ENCODE measurements around the gene DDX56. TPM values are rescaled to one million over a fixed set of nuclear protein-coding genes. Genes with fewer than 3 reads are reported as not detected.

Gene DDX56
- total RNA-seq, 6 experiments from 2014 or later, result 62.2 to 81.9 (median 70.1) TPM

DNA sequence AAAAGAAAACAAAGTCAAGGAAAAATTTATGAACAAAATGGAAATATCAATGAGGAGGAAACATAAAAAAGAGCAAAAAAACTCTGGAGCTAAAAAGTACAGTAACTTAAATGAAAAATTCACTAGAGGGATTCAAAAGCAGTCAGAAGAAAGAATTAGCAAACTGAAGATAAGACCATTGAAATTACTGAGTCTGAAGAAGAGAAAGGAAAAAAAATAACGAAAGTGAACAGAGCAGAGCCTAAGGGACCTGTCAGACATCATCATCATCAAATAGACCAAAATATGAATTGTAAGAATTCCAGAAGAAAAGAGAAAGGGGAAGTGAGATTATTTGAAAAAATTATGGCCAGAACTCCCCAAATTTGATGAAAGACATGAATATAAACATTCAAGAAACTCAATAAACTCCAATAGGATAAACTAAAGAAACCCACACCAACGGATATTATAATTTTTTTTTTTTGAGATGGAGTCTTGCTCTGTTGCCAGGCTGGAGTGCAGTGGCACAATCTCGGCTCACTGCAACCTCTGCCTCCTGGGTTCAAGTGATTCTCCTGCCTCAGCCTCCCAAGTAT, 48.8 kb downstream of the DDX56 start:
- Mint-ChIP-seq H3K27me3 (ENCODE audit: insufficient read depth) (peaks cover 30% of the 10 kb centered on the region), H3K36me3 (ENCODE audit: low read depth) (peaks cover 6% of the 10 kb centered on the region), H3K9me3 (peaks cover 18% of the 10 kb centered on the region), H3K4me3 (no peak overlapping the region), H3K27ac (no peak overlapping the region), H3K4me1 (ENCODE audit: low read depth) (no peaks in the 10 kb centered on the region)
- no peak for DNase-seq
- TF ChIP-seq, protein P1, sequence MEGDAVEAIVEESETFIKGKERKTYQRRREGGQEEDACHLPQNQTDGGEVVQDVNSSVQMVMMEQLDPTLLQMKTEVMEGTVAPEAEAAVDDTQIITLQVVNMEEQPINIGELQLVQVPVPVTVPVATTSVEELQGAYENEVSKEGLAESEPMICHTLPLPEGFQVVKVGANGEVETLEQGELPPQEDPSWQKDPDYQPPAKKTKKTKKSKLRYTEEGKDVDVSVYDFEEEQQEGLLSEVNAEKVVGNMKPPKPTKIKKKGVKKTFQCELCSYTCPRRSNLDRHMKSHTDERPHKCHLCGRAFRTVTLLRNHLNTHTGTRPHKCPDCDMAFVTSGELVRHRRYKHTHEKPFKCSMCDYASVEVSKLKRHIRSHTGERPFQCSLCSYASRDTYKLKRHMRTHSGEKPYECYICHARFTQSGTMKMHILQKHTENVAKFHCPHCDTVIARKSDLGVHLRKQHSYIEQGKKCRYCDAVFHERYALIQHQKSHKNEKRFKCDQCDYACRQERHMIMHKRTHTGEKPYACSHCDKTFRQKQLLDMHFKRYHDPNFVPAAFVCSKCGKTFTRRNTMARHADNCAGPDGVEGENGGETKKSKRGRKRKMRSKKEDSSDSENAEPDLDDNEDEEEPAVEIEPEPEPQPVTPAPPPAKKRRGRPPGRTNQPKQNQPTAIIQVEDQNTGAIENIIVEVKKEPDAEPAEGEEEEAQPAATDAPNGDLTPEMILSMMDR (IDR thresholded peaks at IDR 0.05), result no peak

DNA sequence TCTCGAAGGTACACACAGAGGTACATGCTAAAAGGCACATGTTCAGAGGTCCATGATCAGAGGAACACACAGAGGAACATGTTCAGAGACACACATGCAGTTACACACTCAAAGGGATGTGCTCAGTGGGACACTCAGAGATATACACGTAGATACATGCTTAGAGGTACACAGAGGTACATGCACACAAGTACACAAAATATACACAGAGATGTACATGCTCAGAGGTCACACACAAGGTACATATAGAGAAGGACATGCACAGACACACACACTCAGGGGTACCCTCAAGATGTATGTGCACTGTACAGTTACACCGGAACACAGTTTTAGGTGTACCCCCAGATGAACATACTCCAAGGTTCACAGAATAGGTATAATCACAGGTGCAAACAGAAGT, 51.4 kb downstream of the DDX56 start:
- Mint-ChIP-seq H3K4me3 (no peak overlapping the region), H3K27ac (no peak overlapping the region), H3K9me3 (peaks cover 18% of the 10 kb centered on the region), H3K27me3 (ENCODE audit: insufficient read depth) (peaks cover 37% of the 10 kb centered on the region), H3K36me3 (ENCODE audit: low read depth) (peaks cover 6% of the 10 kb centered on the region), H3K4me1 (ENCODE audit: low read depth) (no peaks in the 10 kb centered on the region)
- no peak for DNase-seq
- TF ChIP-seq, protein P1 (IDR thresholded peaks at IDR 0.05), result no peak

GRCh38 chr7:44521347-44522095, 52.2 kb downstream of the DDX56 start:
- Mint-ChIP-seq H3K27me3 (ENCODE audit: insufficient read depth) (peaks cover 40% of the 10 kb centered on the region), H3K9me3 (peaks cover 14% of the 10 kb centered on the region), H3K36me3 (ENCODE audit: low read depth) (peaks cover 6% of the 10 kb centered on the region), H3K27ac (no peak overlapping the region), H3K4me1 (ENCODE audit: low read depth) (no peaks in the 10 kb centered on the region), H3K4me3 (no peak overlapping the region)
- TF ChIP-seq, protein P1 (IDR thresholded peaks at IDR 0.05), result no peak
- no peak for DNase-seq

- no peak for DNase-seq
- H3K36me3 Mint-ChIP-seq (ENCODE audit: low read depth), result peaks cover 6% of the 10 kb centered on the region
- H3K9me3 Mint-ChIP-seq, result peaks cover 8% of the 10 kb centered on the region
- no peak overlapping the region for H3K4me3 Mint-ChIP-seq
- H3K27ac Mint-ChIP-seq, result no peak overlapping the region
- TF ChIP-seq, protein P1 (IDR thresholded peaks at IDR 0.05), result no peak
- no peaks in the 10 kb centered on the region for H3K4me1 Mint-ChIP-seq (ENCODE audit: low read depth)
- peaks cover 41% of the 10 kb centered on the region for H3K27me3 Mint-ChIP-seq (ENCODE audit: insufficient read depth)
These were observed 53.1 kb downstream of the DDX56 start for GRCh38 chr7:44520574-44520973.

DNA sequence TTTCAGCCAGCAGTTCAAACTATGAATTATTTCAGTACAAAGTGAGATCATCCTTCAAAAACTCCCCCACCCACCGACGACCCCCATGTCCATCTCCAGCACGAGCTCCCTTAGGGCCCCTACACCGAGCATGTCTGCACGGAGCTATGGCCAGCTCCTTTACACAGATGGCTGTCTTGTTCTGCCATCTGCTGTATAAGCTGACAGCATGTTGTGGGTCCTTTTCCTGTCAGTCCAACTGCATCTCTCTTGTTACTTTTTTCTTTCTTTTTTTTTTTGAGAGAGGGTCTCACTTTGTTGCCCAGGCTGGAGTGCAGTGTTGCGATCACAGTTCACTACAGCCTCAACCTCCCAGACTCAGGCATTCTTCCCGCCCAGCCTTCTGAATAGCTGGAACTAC, 54.2 kb downstream of the DDX56 start:
- Mint-ChIP-seq H3K27ac (no peak overlapping the region), H3K4me3 (no peak overlapping the region), H3K4me1 (ENCODE audit: low read depth) (no peaks in the 10 kb centered on the region), H3K36me3 (ENCODE audit: low read depth) (peaks cover under 1% of the 10 kb centered on the region; the same call in 1 of the 2 replicates), H3K9me3 (peaks cover under 1% of the 10 kb centered on the region), H3K27me3 (ENCODE audit: insufficient read depth) (peaks cover 38% of the 10 kb centered on the region)
- TF ChIP-seq, protein P1 (IDR thresholded peaks at IDR 0.05), result no peak
- DNase-seq, result no peak

Data from HFFc6 (cell line).